IMR-90 (cell line): ENCODE data around the gene GABPA. TPM values are rescaled to one million over a fixed set of nuclear protein-coding genes. Genes with fewer than 3 reads are reported as not detected.

Source experiments
- ATAC-seq: fragments of 200-7000 bp; cut with Tn5 transposase; 2 replicates; pipeline ENCODE4 v1.9.1; 2020; ENCODE audit warnings: low read depth, mild to moderate bottlenecking, moderate library complexity
- BruUV-seq: library from RNA; stranded (reverse); fragments of 400-500 nt; replicated peaks from 2 replicates; lab custom pipeline; 2021; lab: Mats Ljungman, UMichigan
- CTCF ChIA-PET: fragments of 300-600 bp; formaldehyde crosslinking; extraction: SDS; loops from one replicate; lab custom pipeline; 2021; ENCODE audit warnings: antibody characterized with exemption; lab: Yijun Ruan, JAX
- POLR2A ChIA-PET: fragments of 300-600 bp; sonication (Branson Sonifier 250); formaldehyde crosslinking; loops from one replicate; lab custom pipeline; 2022; ENCODE audit warnings: antibody characterized with exemption; ENCODE audit not compliant: unreplicated experiment; lab: Charles Lee
- DNase-seq: peaks from one replicate; pipeline ENCODE4 v3.0.0; 2013
- H2AFZ ChIP-seq: replicated peaks from 2 replicates; pipeline ENCODE3; 2013; ENCODE audit warnings: low read length, mild to moderate bottlenecking; ENCODE audit not compliant: poor library complexity
- H2AK5ac ChIP-seq: 2 replicates; pipeline ENCODE4 v1.6.1; 2013; ENCODE audit warnings: low read depth, low read length, inconsistent platforms
- H2AK9ac ChIP-seq: replicated peaks from 2 replicates; pipeline ENCODE3; 2013; ENCODE audit warnings: mild to moderate bottlenecking, low read depth, low read length, moderate library complexity; ENCODE audit not compliant: poor library complexity
- H2BK120ac ChIP-seq: 2 replicates; pipeline ENCODE4 v1.6.1; 2013; ENCODE audit warnings: low read depth, low read length, inconsistent platforms
- H2BK15ac ChIP-seq: 3 replicates; pipeline ENCODE4 v1.6.1; 2013; ENCODE audit warnings: low read depth, low read length, inconsistent platforms
- H2BK20ac ChIP-seq: 2 replicates; pipeline ENCODE4 v1.6.1; 2013; ENCODE audit warnings: low read depth, mild to moderate bottlenecking, inconsistent platforms, low read length, moderate library complexity
- H2BK5ac ChIP-seq: 2 replicates; pipeline ENCODE4 v1.6.1; 2013; ENCODE audit warnings: mild to moderate bottlenecking, low read depth, low read length, inconsistent platforms; ENCODE audit not compliant: poor library complexity, severe bottlenecking
- H3K14ac ChIP-seq: replicated peaks from 2 replicates; pipeline ENCODE4 v1.6.1; 2013; ENCODE audit warnings: low read depth, low read length, inconsistent platforms
- H3K18ac ChIP-seq: 2 replicates; pipeline ENCODE4 v1.6.1; 2013; ENCODE audit warnings: low read depth, low read length, control low read depth
- H3K23ac ChIP-seq: 2 replicates; pipeline ENCODE4 v1.6.1; 2013; ENCODE audit warnings: low read depth, low read length, inconsistent platforms
- H3K27ac ChIP-seq: 2 replicates; pipeline ENCODE4 v1.5.1; 2013; ENCODE audit warnings: mild to moderate bottlenecking, control low read depth, low read length; ENCODE audit not compliant: insufficient read depth
- H3K27me3 ChIP-seq: 2 replicates; pipeline ENCODE4 v1.6.1; 2013; ENCODE audit warnings: low read length; ENCODE audit not compliant: control insufficient read depth, insufficient read depth
- H3K36me3 ChIP-seq: 2 replicates; pipeline ENCODE4 v1.6.1; 2013; ENCODE audit warnings: low read length, mixed read lengths; ENCODE audit not compliant: control insufficient read depth, insufficient read depth
- H3K4ac ChIP-seq: 2 replicates; pipeline ENCODE4 v1.6.1; 2013; ENCODE audit warnings: low read depth, low read length, inconsistent platforms
- H3K4me1 ChIP-seq: 2 replicates; pipeline ENCODE4 v1.6.1; 2013; ENCODE audit warnings: low read length, mixed read lengths; ENCODE audit not compliant: control insufficient read depth, insufficient read depth
- H3K4me2 ChIP-seq: 2 replicates; pipeline ENCODE4 v1.6.1; 2013; ENCODE audit warnings: low read depth, mild to moderate bottlenecking, control low read depth, low read length, moderate library complexity
- H3K4me3 ChIP-seq: 2 replicates; pipeline ENCODE4 v1.5.1; 2013; ENCODE audit warnings: low read depth, mild to moderate bottlenecking, control low read depth, low read length, moderate library complexity; ENCODE audit not compliant: insufficient read depth
- H3K56ac ChIP-seq: 2 replicates; pipeline ENCODE4 v1.6.1; 2013; ENCODE audit warnings: low read length, inconsistent platforms; ENCODE audit not compliant: insufficient read depth; ENCODE audit errors: extremely low read depth
- H3K79me1 ChIP-seq, 2 experiments: 2 replicates each; pipeline ENCODE4 v1.6.1; 2013; ENCODE audit warnings: low read length in 2 of 2, inconsistent platforms in 1 of 2, low read depth in 1 of 2
- H3K9ac ChIP-seq: 2 replicates; pipeline ENCODE4 v1.6.1; 2013; ENCODE audit warnings: low read depth, low read length, control low read depth
- H3K9me1 ChIP-seq: 2 replicates; pipeline ENCODE4 v1.6.1; 2013; ENCODE audit warnings: low read length, inconsistent platforms; ENCODE audit not compliant: insufficient read depth
- H3K9me3 ChIP-seq: 2 replicates; pipeline ENCODE4 v1.6.1; 2013; ENCODE audit warnings: low read length; ENCODE audit not compliant: control insufficient read depth, insufficient read depth
- H4K20me1 ChIP-seq: 2 replicates; pipeline ENCODE4 v1.6.1; 2013; ENCODE audit warnings: low read length, inconsistent platforms; ENCODE audit not compliant: insufficient read depth
- H4K5ac ChIP-seq: 2 replicates; pipeline ENCODE4 v1.6.1; 2013; ENCODE audit warnings: mild to moderate bottlenecking, low read depth, low read length, control low read depth
- H4K8ac ChIP-seq, 2 experiments: 2 replicates each; pipeline ENCODE4 v1.6.1; 2013; ENCODE audit warnings: low read depth in 2 of 2, low read length in 2 of 2, control low read depth in 1 of 2, inconsistent platforms in 1 of 2
- H4K91ac ChIP-seq: 2 replicates; pipeline ENCODE4 v1.6.1; 2013; ENCODE audit warnings: low read depth, low read length, inconsistent platforms; ENCODE audit not compliant: insufficient read depth
- CEBPB ChIP-seq: IDR thresholded peaks from 2 replicates; pipeline ENCODE4 v1.6.1; 2012; ENCODE audit warnings: low read depth, low read length, improper control_type of control experiment
- CHD1 ChIP-seq: IDR thresholded peaks from 2 replicates; pipeline ENCODE4 v1.6.1; 2012; ENCODE audit warnings: low read depth, low read length, improper control_type of control experiment
- FOS ChIP-seq: fragments of 150-350 bp; IDR thresholded peaks from 2 replicates; pipeline ENCODE4 v1.6.1; 2016; ENCODE audit warnings: low read depth, low read length
- MAFK ChIP-seq: IDR thresholded peaks from 2 replicates; pipeline ENCODE4 v1.6.1; 2012; ENCODE audit warnings: low read depth, low read length, improper control_type of control experiment
- MXI1 ChIP-seq: IDR thresholded peaks from 2 replicates; pipeline ENCODE4 v1.6.1; 2012; ENCODE audit warnings: low read depth, mild to moderate bottlenecking, low read length, moderate library complexity, borderline replicate concordance
- NFE2L2 ChIP-seq: fragments of 150-350 bp; IDR thresholded peaks from 2 replicates; pipeline ENCODE4 v1.6.1; 2016; ENCODE audit warnings: low read depth, mild to moderate bottlenecking, low read length
- POLR2A ChIP-seq: IDR thresholded peaks from 2 replicates; pipeline ENCODE4 v1.6.1; 2012; ENCODE audit warnings: mild to moderate bottlenecking, low read depth, low read length
- RAD21 ChIP-seq: IDR thresholded peaks from 2 replicates; pipeline ENCODE4 v1.6.1; 2012; ENCODE audit warnings: low read length, improper control_type of control experiment
- RFX5 ChIP-seq: IDR thresholded peaks from 2 replicates; pipeline ENCODE4 v1.8.0; 2012; ENCODE audit warnings: low read depth, mild to moderate bottlenecking, low read length, moderate library complexity
- USF2 ChIP-seq: fragments of 150-350 bp; IDR thresholded peaks from 2 replicates; pipeline ENCODE4 v1.6.1; 2017; ENCODE audit warnings: mild to moderate bottlenecking, antibody characterized with exemption, low read length, low read depth
- WGBS, 2 experiments: methylation state at CpG; one replicate each; pipeline versions ENCODE4 v1.1.5 to v1.1.7; 2013; ENCODE audit warnings: missing lambda C conversion rate in 2 of 2; ENCODE audit not compliant: insufficient read length in 1 of 2; ENCODE audit errors: extremely low coverage in 2 of 2; 5-methylcytosine and 5-hydroxymethylcytosine counted together
- dilution Hi-C: fragments of 300-500 bp; cut with HindIII; formaldehyde crosslinking; loops from one replicate; pipeline ENCODE4 v1.14.3; 2018; ENCODE audit warnings: low sequenced_read_pairs; ENCODE audit not compliant: unreplicated experiment
- in situ Hi-C: fragments of 300-500 bp; cut with MboI; formaldehyde crosslinking; loops from 3 replicates; pipeline ENCODE4 v1.14.3; 2019; ENCODE audit warnings: low sequenced_read_pairs, inconsistent platforms, mixed read lengths
- intact Hi-C: fragments of 100-400 bp; cut with micrococcal nuclease; formaldehyde crosslinking; loops from 2 replicates; pipeline ENCODE4 v1.10.0; 2022
- polyA plus RNA-seq, 3 experiments: library from polyadenylated mRNA; depleted of rRNA; stranded (reverse); fragments of >200 nt; gene quantifications; 2 replicates each; pipeline ENCODE4 v1.2.3, GENCODE V29; 2012; ENCODE audit warnings: low replicate concordance in 1 of 3
- total RNA-seq: library from RNA; depleted of rRNA; stranded (reverse); fragments of >200 nt; gene quantifications from 2 replicates; pipeline ENCODE4 v1.2.3, GENCODE V29; 2012
- TF ChIP-seq, protein P1 (sequence below): fragments of 150-350 bp; IDR thresholded peaks from 2 replicates; pipeline ENCODE4 v1.6.1; 2016; ENCODE audit warnings: low read depth, mild to moderate bottlenecking, low read length, moderate library complexity, borderline replicate concordance

The GABPA gene
- total and polyA plus RNA-seq, 2 of the 4 experiments (the other 2 are of a cell fraction): 9.0 to 17.0 TPM

- no peak overlapping the region for H3K4me2 ChIP-seq
- TF ChIP-seq NFE2L2 (no peak), FOS (no peak), CHD1 (no peak), POLR2A (no peak), RFX5 (no peak), RAD21 (no peak), USF2 (no peak), MXI1 (no peak), MAFK (no peak), CEBPB (no peak)
- TF ChIP-seq, protein P1, sequence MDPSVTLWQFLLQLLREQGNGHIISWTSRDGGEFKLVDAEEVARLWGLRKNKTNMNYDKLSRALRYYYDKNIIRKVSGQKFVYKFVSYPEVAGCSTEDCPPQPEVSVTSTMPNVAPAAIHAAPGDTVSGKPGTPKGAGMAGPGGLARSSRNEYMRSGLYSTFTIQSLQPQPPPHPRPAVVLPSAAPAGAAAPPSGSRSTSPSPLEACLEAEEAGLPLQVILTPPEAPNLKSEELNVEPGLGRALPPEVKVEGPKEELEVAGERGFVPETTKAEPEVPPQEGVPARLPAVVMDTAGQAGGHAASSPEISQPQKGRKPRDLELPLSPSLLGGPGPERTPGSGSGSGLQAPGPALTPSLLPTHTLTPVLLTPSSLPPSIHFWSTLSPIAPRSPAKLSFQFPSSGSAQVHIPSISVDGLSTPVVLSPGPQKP: no peak
- CTCF ChIA-PET: no interaction called here
- H2AK9ac ChIP-seq: no peak overlapping the region
- H3K23ac ChIP-seq: no peak overlapping the region
- H4K91ac ChIP-seq: no peak overlapping the region
- no peaks in the 10 kb centered on the region for H4K20me1 ChIP-seq
- H3K56ac ChIP-seq: no peak overlapping the region
- POLR2A ChIA-PET: no interaction called here
- no peak overlapping the region for H3K14ac ChIP-seq
- H3K36me3 ChIP-seq: peaks cover 12% of the 10 kb centered on the region
- in situ Hi-C loops: no loop called here
- H2AK5ac ChIP-seq: no peak overlapping the region
- 93% methylated on average over 3 of the region's 6 CpGs; no CpG with 5 or more reads in 1 of the 2 experiments for WGBS, 2 experiments
- no peak for ATAC-seq
- no peak overlapping the region for H2BK15ac ChIP-seq
- no peak overlapping the region for H3K18ac ChIP-seq
- H3K4me1 ChIP-seq: no peaks in the 10 kb centered on the region
- dilution Hi-C loops: no loop called here
- no TSS peak for BruUV-seq
- intact Hi-C loops: no loop called here
- H3K27me3 ChIP-seq: no peaks in the 10 kb centered on the region
- H3K9me1 ChIP-seq: no peaks in the 10 kb centered on the region
- H2BK120ac ChIP-seq: no peak overlapping the region
- no peak overlapping the region for H3K4ac ChIP-seq
- DNase-seq: no peak
- H3K79me1 ChIP-seq: no peaks in the 10 kb centered on the region; a peak in 1 of 4 replicates
- no peak overlapping the region for H2AFZ ChIP-seq
- H2BK5ac ChIP-seq: no peak overlapping the region
- no peak overlapping the region for H3K27ac ChIP-seq
- H4K8ac ChIP-seq: no peak overlapping the region
- H4K5ac ChIP-seq: no peak overlapping the region
- no peak overlapping the region for H3K4me3 ChIP-seq
- H3K9me3 ChIP-seq: no peaks in the 10 kb centered on the region
- H3K9ac ChIP-seq: no peak overlapping the region
- no peak overlapping the region for H2BK20ac ChIP-seq
Measured at GRCh38 chr21:25750085-25750484, 15.3 kb downstream of the GABPA start.
